Measurements from ENCODE around the gene ARHGAP31.

Gene ARHGAP31

DNA sequence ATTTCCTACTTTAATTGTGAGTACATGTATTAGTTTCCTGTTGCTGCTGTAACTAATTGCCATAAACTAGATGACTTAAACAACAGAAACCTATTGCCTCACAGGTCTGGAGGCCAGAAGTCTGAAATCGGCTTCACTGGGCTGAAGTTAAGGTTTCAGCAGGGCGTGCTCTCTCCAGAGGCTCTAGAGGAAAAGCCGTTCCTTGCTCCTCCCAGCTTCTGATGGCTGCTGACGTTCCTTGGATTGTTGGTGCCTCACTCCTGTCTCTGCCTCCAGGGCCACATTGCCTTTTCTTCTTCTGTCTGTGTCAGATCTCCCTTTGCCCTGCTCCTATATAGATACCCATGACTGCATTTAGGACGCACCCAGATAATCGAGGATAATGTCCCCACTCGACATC lies 80.9 kb downstream of the ARHGAP31 start:
- Histone ChIP-seq H3K4me1 (ENCODE audit: control insufficient read depth, insufficient read depth, low read length) (no peaks in the 10 kb centered on the region), H3K9ac (ENCODE audit: low read depth, low read length) (no peak overlapping the region), H3K9me3 (replicated peaks; ENCODE audit: low read length) (no peaks in the 10 kb centered on the region), H3K4me2 (ENCODE audit: low read length) (no peak overlapping the region), H3K36me3 (ENCODE audit: insufficient read depth, low read length) (peaks cover 4% of the 10 kb centered on the region), H3K4me3 (ENCODE audit: low read length) (no peak overlapping the region), H3K27me3 (ENCODE audit: control insufficient read depth, insufficient read depth, low read length) (no peaks in the 10 kb centered on the region)

- Histone ChIP-seq H3K36me3 (ENCODE audit: insufficient read depth, low read length) (peaks cover 4% of the 10 kb centered on the region), H3K27me3 (ENCODE audit: control insufficient read depth, insufficient read depth, low read length) (no peaks in the 10 kb centered on the region), H3K9me3 (replicated peaks; ENCODE audit: low read length) (no peaks in the 10 kb centered on the region), H3K9ac (ENCODE audit: low read depth, low read length) (no peak overlapping the region), H3K4me2 (ENCODE audit: low read length) (no peak overlapping the region), H3K4me3 (ENCODE audit: low read length) (no peak overlapping the region), H3K4me1 (ENCODE audit: control insufficient read depth, insufficient read depth, low read length) (no peaks in the 10 kb centered on the region)
Measured at GRCh38 chr3:119375510-119375909, 81.3 kb downstream of the ARHGAP31 start.

DNA sequence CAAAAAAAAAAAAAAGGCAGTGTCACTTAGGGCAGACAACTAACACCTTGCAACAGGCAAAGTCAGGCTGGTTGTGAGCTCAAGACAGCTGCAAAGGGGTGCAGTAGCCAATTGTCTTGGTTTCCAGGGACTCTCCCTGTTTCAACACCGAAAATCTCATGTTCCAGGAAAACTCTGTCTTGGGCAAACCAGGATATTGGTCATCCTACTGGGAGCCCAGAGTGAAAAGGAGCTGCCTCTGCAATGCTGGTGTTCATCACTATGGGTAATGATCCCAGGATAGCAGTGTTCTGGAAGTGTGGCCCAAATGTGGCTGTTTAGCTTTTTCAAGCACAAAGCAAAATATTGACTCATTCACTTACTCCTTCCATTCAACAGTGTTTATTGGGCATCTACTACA lies 82.6 kb downstream of the ARHGAP31 start:
- Histone ChIP-seq H3K9me3 (replicated peaks; ENCODE audit: low read length) (no peaks in the 10 kb centered on the region), H3K4me1 (ENCODE audit: control insufficient read depth, insufficient read depth, low read length) (no peaks in the 10 kb centered on the region), H3K36me3 (ENCODE audit: insufficient read depth, low read length) (peaks cover 11% of the 10 kb centered on the region), H3K4me3 (ENCODE audit: low read length) (no peak overlapping the region), H3K4me2 (ENCODE audit: low read length) (no peak overlapping the region), H3K27me3 (ENCODE audit: control insufficient read depth, insufficient read depth, low read length) (no peaks in the 10 kb centered on the region), H3K9ac (ENCODE audit: low read depth, low read length) (no peak overlapping the region)

DNA sequence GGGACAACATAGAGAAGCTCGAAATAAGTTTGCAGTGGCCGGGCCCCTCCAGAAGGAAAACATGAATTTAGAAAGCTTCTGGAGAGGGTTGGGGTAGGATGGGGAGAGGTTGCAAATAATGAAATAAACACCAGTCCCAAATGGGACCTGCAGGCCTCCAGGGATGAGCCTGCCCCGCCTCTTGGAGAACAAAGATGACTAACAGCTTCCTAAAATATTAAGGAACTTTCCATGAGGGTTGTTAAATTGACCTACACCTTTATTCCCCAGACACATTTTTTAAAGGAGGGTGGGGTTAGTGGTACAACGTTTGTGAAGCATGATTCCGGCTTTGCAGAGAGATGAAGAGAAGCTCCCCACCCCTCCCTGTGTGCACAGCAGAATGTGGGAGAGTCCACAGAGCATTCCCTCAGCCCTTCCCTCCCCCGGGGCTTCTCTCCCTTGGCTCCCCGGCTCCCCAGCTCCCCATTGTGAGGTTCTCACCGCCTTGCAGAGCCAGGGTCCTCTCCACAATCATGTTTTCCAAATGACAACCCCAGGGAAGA lies 84.1 kb downstream of the ARHGAP31 start:
- H3K9me3 ChIP-seq (replicated peaks; ENCODE audit: low read length): no peaks in the 10 kb centered on the region
- H3K27me3 ChIP-seq (ENCODE audit: control insufficient read depth, insufficient read depth, low read length): no peaks in the 10 kb centered on the region
- no peaks in the 10 kb centered on the region for H3K4me1 ChIP-seq (ENCODE audit: control insufficient read depth, insufficient read depth, low read length)
- H3K36me3 ChIP-seq (ENCODE audit: insufficient read depth, low read length): peaks cover 18% of the 10 kb centered on the region
- no peak overlapping the region for H3K9ac ChIP-seq (ENCODE audit: low read depth, low read length)
- H3K4me2 ChIP-seq (ENCODE audit: low read length): no peak overlapping the region
- no peak overlapping the region for H3K4me3 ChIP-seq (ENCODE audit: low read length)

- peaks cover 28% of the 10 kb centered on the region for H3K36me3 ChIP-seq (ENCODE audit: insufficient read depth, low read length)
- no peak overlapping the region for H3K4me2 ChIP-seq (ENCODE audit: low read length)
- H3K9me3 ChIP-seq (replicated peaks; ENCODE audit: low read length): no peaks in the 10 kb centered on the region
- H3K27me3 ChIP-seq (ENCODE audit: control insufficient read depth, insufficient read depth, low read length): no peaks in the 10 kb centered on the region
- H3K4me3 ChIP-seq (ENCODE audit: low read length): no peak overlapping the region
- no peaks in the 10 kb centered on the region for H3K4me1 ChIP-seq (ENCODE audit: control insufficient read depth, insufficient read depth, low read length)
- H3K9ac ChIP-seq (ENCODE audit: low read depth, low read length): no peak overlapping the region
Measured at GRCh38 chr3:119380697-119381096, 86.5 kb downstream of the ARHGAP31 start.

GRCh38 chr3:119382134-119382533 lies 88.0 kb downstream of the ARHGAP31 start:
- H3K4me1 ChIP-seq (ENCODE audit: control insufficient read depth, insufficient read depth, low read length): no peaks in the 10 kb centered on the region
- H3K4me3 ChIP-seq (ENCODE audit: low read length): no peak overlapping the region
- no peak overlapping the region for H3K9ac ChIP-seq (ENCODE audit: low read depth, low read length)
- H3K27me3 ChIP-seq (ENCODE audit: control insufficient read depth, insufficient read depth, low read length): no peaks in the 10 kb centered on the region
- no peaks in the 10 kb centered on the region for H3K9me3 ChIP-seq (replicated peaks; ENCODE audit: low read length)
- H3K36me3 ChIP-seq (ENCODE audit: insufficient read depth, low read length): peaks cover 24% of the 10 kb centered on the region
- H3K4me2 ChIP-seq (ENCODE audit: low read length): no peak overlapping the region

GRCh38 chr3:119388577-119388976 lies 94.4 kb downstream of the ARHGAP31 start:
- Histone ChIP-seq H3K36me3 (ENCODE audit: insufficient read depth, low read length) (peaks cover 36% of the 10 kb centered on the region), H3K9me3 (replicated peaks; ENCODE audit: low read length) (no peaks in the 10 kb centered on the region), H3K4me1 (ENCODE audit: control insufficient read depth, insufficient read depth, low read length) (no peaks in the 10 kb centered on the region), H3K27me3 (ENCODE audit: control insufficient read depth, insufficient read depth, low read length) (no peaks in the 10 kb centered on the region), H3K4me3 (ENCODE audit: low read length) (no peak overlapping the region), H3K9ac (ENCODE audit: low read depth, low read length) (no peak overlapping the region), H3K4me2 (ENCODE audit: low read length) (no peak overlapping the region)

DNA sequence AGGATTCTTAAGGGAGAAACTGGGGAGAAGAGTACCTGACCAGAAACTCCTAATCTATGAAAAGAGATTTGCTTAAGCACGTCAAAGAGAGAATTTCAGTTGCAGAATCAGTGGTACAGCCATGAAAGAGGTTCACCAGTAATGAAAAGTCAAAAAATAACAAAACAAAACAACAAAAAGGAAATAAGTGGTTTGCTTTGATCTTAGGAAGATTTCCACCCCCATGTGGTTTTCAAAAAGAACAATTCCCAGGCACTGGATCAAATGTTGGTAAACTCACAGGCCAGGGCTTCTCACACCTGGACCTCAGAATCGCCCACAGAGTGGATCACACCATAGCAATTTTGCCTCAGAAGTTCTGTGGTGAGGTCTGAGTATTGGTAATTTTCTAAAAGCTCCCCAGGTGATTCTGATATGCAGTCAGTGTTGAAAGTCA lies 101.8 kb downstream of the ARHGAP31 start:
- H3K27me3 ChIP-seq (ENCODE audit: control insufficient read depth, insufficient read depth, low read length): no peaks in the 10 kb centered on the region
- H3K4me1 ChIP-seq (ENCODE audit: control insufficient read depth, insufficient read depth, low read length): no peaks in the 10 kb centered on the region
- H3K4me2 ChIP-seq (ENCODE audit: low read length): no peak overlapping the region
- no peak overlapping the region for H3K9ac ChIP-seq (ENCODE audit: low read depth, low read length)
- no peak overlapping the region for H3K4me3 ChIP-seq (ENCODE audit: low read length)
- H3K36me3 ChIP-seq (ENCODE audit: insufficient read depth, low read length): peaks cover 56% of the 10 kb centered on the region
- no peaks in the 10 kb centered on the region for H3K9me3 ChIP-seq (replicated peaks; ENCODE audit: low read length)

GRCh38 chr3:119396870-119397269 lies 102.7 kb downstream of the ARHGAP31 start:
- H3K4me2 ChIP-seq (ENCODE audit: low read length): no peak overlapping the region
- H3K36me3 ChIP-seq (ENCODE audit: insufficient read depth, low read length): peaks cover 53% of the 10 kb centered on the region
- H3K27me3 ChIP-seq (ENCODE audit: control insufficient read depth, insufficient read depth, low read length): no peaks in the 10 kb centered on the region
- H3K9me3 ChIP-seq (replicated peaks; ENCODE audit: low read length): no peaks in the 10 kb centered on the region
- H3K4me1 ChIP-seq (ENCODE audit: control insufficient read depth, insufficient read depth, low read length): no peaks in the 10 kb centered on the region
- no peak overlapping the region for H3K9ac ChIP-seq (ENCODE audit: low read depth, low read length)
- no peak overlapping the region for H3K4me3 ChIP-seq (ENCODE audit: low read length)

DNA sequence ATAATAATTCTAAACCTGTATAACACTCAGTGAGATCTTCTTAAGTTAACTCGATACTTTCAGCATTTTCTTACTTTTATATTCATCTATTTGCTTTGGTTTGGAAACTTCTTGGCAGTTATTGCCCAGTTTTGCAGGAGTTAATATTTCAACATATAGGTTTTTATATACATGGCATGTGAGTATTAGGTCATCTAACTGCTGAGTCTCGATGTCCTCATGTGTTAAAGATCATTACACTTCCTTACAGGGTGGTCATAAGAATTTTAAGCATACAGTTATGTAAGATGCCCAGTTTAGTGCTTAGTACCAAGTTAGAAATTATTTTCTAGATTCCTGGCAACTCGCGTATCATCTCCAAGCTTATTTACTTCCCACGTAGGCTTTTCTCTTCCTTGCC lies 106.3 kb downstream of the ARHGAP31 start:
- peaks cover 60% of the 10 kb centered on the region for H3K36me3 ChIP-seq (ENCODE audit: insufficient read depth, low read length)
- H3K27me3 ChIP-seq (ENCODE audit: control insufficient read depth, insufficient read depth, low read length): no peaks in the 10 kb centered on the region
- no peak overlapping the region for H3K9ac ChIP-seq (ENCODE audit: low read depth, low read length)

DNA sequence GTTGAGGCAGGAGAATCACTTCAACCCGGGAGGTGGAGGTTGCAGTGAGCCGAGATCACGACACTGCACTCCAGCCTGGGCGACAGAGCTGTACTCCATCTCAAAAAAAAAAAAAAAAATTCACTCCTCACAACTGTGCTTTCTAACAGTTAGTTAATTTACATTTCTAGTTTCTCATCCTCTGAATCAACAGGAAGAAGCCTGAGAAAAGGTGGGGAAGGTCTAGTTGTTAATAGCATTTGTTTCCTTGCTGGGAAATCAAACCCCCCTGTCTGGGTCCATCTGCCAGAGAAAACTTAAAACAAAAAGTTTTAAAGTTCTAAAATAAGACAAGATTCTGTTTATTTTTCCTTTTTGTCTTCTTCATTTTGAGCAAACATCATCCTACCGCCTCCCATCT lies 106.9 kb downstream of the ARHGAP31 start:
- Histone ChIP-seq H3K9ac (ENCODE audit: low read depth, low read length) (no peak overlapping the region), H3K27me3 (ENCODE audit: control insufficient read depth, insufficient read depth, low read length) (no peaks in the 10 kb centered on the region), H3K9me3 (replicated peaks; ENCODE audit: low read length) (no peaks in the 10 kb centered on the region)

More for the DNA sequence above, 106.3 kb downstream of the ARHGAP31 start:
- H3K4me2 ChIP-seq (ENCODE audit: low read length): no peak overlapping the region
- no peaks in the 10 kb centered on the region for H3K9me3 ChIP-seq (replicated peaks; ENCODE audit: low read length)
- H3K4me3 ChIP-seq (ENCODE audit: low read length): no peak overlapping the region
- no peaks in the 10 kb centered on the region for H3K4me1 ChIP-seq (ENCODE audit: control insufficient read depth, insufficient read depth, low read length)

More for the DNA sequence above, 106.9 kb downstream of the ARHGAP31 start:
- Histone ChIP-seq H3K4me2 (ENCODE audit: low read length) (no peak overlapping the region), H3K4me1 (ENCODE audit: control insufficient read depth, insufficient read depth, low read length) (no peaks in the 10 kb centered on the region), H3K4me3 (ENCODE audit: low read length) (no peak overlapping the region), H3K36me3 (ENCODE audit: insufficient read depth, low read length) (peaks cover 61% of the 10 kb centered on the region)
